DOHH2 (cell line): Measurements from ENCODE around the gene PPP1R14C.

ENCODE experiments used
- H3F3A ChIP-seq: fragments of 200-600 bp; sonication (generic), shearing (Covaris generic); 2 replicates; pipeline ENCODE4 v1.6.0; 2016; ENCODE audit warnings: antibody characterized with exemption, mild to moderate bottlenecking; ENCODE audit not compliant: control insufficient read depth, insufficient read depth
- H3K27ac ChIP-seq: fragments of 200-600 bp; sonication (generic); 2 replicates; pipeline ENCODE4 v1.5.1; 2014; ENCODE audit warnings: low read depth, mild to moderate bottlenecking, low read length, moderate library complexity
- H3K27me3 ChIP-seq: fragments of 200-600 bp; sonication (generic); 2 replicates; pipeline ENCODE4 v1.6.1; 2014; ENCODE audit warnings: mild to moderate bottlenecking, low read length, mixed read lengths; ENCODE audit not compliant: control insufficient read depth
- H3K36me3 ChIP-seq: fragments of 200-600 bp; sonication (generic); 2 replicates; pipeline ENCODE4 v1.6.1; 2014; ENCODE audit warnings: mild to moderate bottlenecking, low read length, moderate library complexity, mixed read lengths; ENCODE audit not compliant: control insufficient read depth
- H3K4me1 ChIP-seq: fragments of 200-600 bp; sonication (generic); 2 replicates; pipeline ENCODE4 v1.6.1; 2014; ENCODE audit warnings: mild to moderate bottlenecking, low read length, mixed read lengths; ENCODE audit not compliant: control insufficient read depth
- H3K4me2 ChIP-seq: fragments of 200-600 bp; sonication (generic); 2 replicates; pipeline ENCODE4 v1.6.0; 2014; ENCODE audit warnings: mild to moderate bottlenecking, low read length, moderate library complexity
- H3K4me3 ChIP-seq: fragments of 200-600 bp; sonication (generic); 2 replicates; pipeline ENCODE4 v1.5.1; 2014; ENCODE audit warnings: mild to moderate bottlenecking, low read length, mixed read lengths
- H3K79me2 ChIP-seq: fragments of 200-600 bp; sonication (generic); 2 replicates; pipeline ENCODE4 v1.6.1; 2014; ENCODE audit warnings: mild to moderate bottlenecking, low read length, mixed read lengths; ENCODE audit not compliant: control insufficient read depth
- H3K9me2 ChIP-seq: fragments of 200-600 bp; sonication (generic); replicated peaks from 2 replicates; pipeline ENCODE4 v1.6.1; 2014; ENCODE audit warnings: mild to moderate bottlenecking, low read length, mixed read lengths; ENCODE audit not compliant: control insufficient read depth
- H3K9me3 ChIP-seq: fragments of 200-600 bp; sonication (generic); 2 replicates; pipeline ENCODE4 v1.6.1; 2014; ENCODE audit warnings: antibody characterized with exemption, low read length, mixed read lengths; ENCODE audit not compliant: control insufficient read depth, insufficient read depth
- H4K20me1 ChIP-seq: fragments of 200-600 bp; sonication (generic); 2 replicates; pipeline ENCODE4 v1.6.0; 2014; ENCODE audit warnings: low read depth, mild to moderate bottlenecking, antibody characterized with exemption, low read length, moderate library complexity; ENCODE audit not compliant: control insufficient read depth, insufficient read depth
- EZH2phosphoT487 ChIP-seq: fragments of 200-600 bp; sonication (generic); IDR thresholded peaks from 2 replicates; pipeline ENCODE4 v1.6.1; 2017; ENCODE audit warnings: borderline replicate concordance, mild to moderate bottlenecking, antibody characterized with exemption, low read length, moderate library complexity, mixed read lengths
- TF ChIP-seq, protein P1 (sequence below): fragments of 200-600 bp; sonication (generic); IDR thresholded peaks from one replicate; pipeline ENCODE4 v1.5.1; 2014; ENCODE audit warnings: antibody characterized with exemption, mild to moderate bottlenecking, low read depth, low read length; ENCODE audit not compliant: poor library complexity, severe bottlenecking

The PPP1R14C gene

GRCh38 chr6:150286912-150287311, 144.1 kb downstream of the PPP1R14C start:
- TF ChIP-seq EZH2phosphoT487: no peak
- TF ChIP-seq, protein P1, sequence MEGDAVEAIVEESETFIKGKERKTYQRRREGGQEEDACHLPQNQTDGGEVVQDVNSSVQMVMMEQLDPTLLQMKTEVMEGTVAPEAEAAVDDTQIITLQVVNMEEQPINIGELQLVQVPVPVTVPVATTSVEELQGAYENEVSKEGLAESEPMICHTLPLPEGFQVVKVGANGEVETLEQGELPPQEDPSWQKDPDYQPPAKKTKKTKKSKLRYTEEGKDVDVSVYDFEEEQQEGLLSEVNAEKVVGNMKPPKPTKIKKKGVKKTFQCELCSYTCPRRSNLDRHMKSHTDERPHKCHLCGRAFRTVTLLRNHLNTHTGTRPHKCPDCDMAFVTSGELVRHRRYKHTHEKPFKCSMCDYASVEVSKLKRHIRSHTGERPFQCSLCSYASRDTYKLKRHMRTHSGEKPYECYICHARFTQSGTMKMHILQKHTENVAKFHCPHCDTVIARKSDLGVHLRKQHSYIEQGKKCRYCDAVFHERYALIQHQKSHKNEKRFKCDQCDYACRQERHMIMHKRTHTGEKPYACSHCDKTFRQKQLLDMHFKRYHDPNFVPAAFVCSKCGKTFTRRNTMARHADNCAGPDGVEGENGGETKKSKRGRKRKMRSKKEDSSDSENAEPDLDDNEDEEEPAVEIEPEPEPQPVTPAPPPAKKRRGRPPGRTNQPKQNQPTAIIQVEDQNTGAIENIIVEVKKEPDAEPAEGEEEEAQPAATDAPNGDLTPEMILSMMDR: no peak
- no peaks in the 10 kb centered on the region for H4K20me1 ChIP-seq
- H3K9me2 ChIP-seq: no peaks in the 10 kb centered on the region
- H3K4me2 ChIP-seq: no peak overlapping the region
- H3F3A ChIP-seq: no peaks in the 10 kb centered on the region
- H3K27ac ChIP-seq: no peak overlapping the region
- H3K79me2 ChIP-seq: no peaks in the 10 kb centered on the region
- H3K9me3 ChIP-seq: no peaks in the 10 kb centered on the region
- H3K4me3 ChIP-seq: no peak overlapping the region
- H3K4me1 ChIP-seq: no peaks in the 10 kb centered on the region
- no peaks in the 10 kb centered on the region for H3K36me3 ChIP-seq
- H3K27me3 ChIP-seq: peaks cover 9% of the 10 kb centered on the region; the same call in 1 of the 2 replicates

DNA sequence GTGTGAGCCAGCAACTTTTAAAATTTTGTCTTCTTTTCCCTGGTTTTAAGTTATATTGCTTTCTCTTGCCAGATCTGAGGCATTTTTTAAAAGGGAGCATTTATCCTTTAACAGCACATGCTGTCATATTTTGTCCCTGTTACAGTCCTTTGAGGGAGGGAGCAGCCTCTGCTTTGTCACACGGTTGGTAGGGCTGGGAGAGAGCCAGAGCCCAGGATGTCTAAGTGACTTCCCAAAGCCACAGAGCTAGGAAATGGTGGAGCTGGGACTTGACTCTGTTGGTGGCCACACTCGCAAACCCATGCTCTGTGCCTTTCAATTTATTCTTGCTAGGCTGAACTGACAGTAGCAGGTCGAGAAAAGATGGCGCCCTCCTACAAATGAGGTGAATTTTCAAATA, 145.6 kb downstream of the PPP1R14C start:
- no peaks in the 10 kb centered on the region for H3K36me3 ChIP-seq
- H3K79me2 ChIP-seq: no peaks in the 10 kb centered on the region
- no peak for TF ChIP-seq EZH2phosphoT487
- TF ChIP-seq, protein P1: no peak
- H3K9me3 ChIP-seq: 0 out of 2 replicates have a peak, but pooled peaks cover 4% of the 10 kb centered on the region
- H3K4me1 ChIP-seq: no peaks in the 10 kb centered on the region
- no peaks in the 10 kb centered on the region for H3F3A ChIP-seq
- H3K9me2 ChIP-seq: no peaks in the 10 kb centered on the region
- H4K20me1 ChIP-seq: no peaks in the 10 kb centered on the region
- H3K27ac ChIP-seq: no peak overlapping the region
- H3K4me3 ChIP-seq: no peak overlapping the region
- peaks cover 9% of the 10 kb centered on the region; the same call in 1 of the 2 replicates for H3K27me3 ChIP-seq
- no peak overlapping the region for H3K4me2 ChIP-seq

DNA sequence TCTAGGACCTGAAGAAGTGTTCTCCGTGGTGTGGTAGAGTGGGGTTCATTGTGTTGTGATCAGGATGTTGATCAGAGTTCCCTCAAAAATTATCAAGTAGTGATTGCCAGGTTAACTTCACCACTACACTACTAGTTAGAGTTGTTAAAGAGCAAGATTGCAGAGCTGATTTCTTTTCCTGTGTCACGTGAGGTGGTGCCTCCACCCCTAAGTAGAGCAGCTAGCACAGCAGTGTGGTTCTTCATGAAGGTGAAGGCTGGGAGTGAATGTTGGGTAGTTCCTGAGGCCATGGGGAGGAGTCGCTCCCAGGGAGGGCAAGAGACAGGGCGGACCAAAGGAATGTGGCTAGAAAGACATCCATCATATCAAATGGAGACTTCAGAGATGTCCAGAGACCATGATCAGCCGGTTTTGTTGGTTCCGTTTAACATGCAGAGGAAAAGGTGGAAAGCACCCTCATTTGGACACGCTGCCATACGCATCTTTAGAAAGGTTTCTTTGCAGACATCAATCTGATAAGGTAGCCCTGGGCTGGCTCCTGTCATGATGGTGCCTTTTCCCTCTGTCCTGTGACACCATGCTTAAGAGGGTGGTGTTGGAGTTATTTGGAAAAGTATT, 146.7 kb downstream of the PPP1R14C start:
- TF ChIP-seq EZH2phosphoT487: no peak
- TF ChIP-seq, protein P1: no peak
- H3K79me2 ChIP-seq: no peaks in the 10 kb centered on the region

More for the DNA sequence above, 146.7 kb downstream of the PPP1R14C start:
- Histone ChIP-seq H3K4me2 (no peak overlapping the region), H3K36me3 (no peaks in the 10 kb centered on the region), H3K4me3 (no peak overlapping the region), H3K27ac (no peak overlapping the region), H3K27me3 (peaks cover 9% of the 10 kb centered on the region; the same call in 1 of the 2 replicates), H3K4me1 (no peaks in the 10 kb centered on the region), H3F3A (no peaks in the 10 kb centered on the region), H3K9me3 (0 out of 2 replicates have a peak, but pooled peaks cover 4% of the 10 kb centered on the region), H3K9me2 (no peaks in the 10 kb centered on the region), H4K20me1 (no peaks in the 10 kb centered on the region)
